ENCODE data around the gene ADAMTS14.

DNA sequence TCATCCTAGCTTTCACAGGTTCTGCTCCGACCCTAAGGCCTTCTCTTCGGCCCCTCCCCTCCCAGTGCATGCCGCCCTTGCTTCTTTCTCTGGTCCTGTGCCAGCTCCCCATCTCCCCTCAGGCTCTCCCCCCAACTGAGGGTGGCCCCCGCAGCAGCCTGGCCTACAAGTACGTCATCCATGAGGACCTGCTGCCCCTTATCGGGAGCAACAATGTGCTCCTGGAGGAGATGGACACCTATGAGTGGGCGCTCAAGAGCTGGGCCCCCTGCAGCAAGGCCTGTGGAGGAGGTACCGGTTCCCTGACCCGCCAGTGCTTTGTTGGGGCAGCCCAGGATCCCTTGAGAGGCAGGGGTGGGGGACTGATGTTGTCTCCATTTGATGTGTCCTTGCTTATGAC lies 79.0 kb downstream of the ADAMTS14 start:
- TF ChIP-seq EZH2phosphoT487 (IDR thresholded peaks at IDR 0.05; ENCODE audit: low read length) (no peak), EZH2 (optimal IDR thresholded peaks at IDR 0.05; ENCODE audit: low read depth, low read length) (no peak)
- TF ChIP-seq, protein P1, sequence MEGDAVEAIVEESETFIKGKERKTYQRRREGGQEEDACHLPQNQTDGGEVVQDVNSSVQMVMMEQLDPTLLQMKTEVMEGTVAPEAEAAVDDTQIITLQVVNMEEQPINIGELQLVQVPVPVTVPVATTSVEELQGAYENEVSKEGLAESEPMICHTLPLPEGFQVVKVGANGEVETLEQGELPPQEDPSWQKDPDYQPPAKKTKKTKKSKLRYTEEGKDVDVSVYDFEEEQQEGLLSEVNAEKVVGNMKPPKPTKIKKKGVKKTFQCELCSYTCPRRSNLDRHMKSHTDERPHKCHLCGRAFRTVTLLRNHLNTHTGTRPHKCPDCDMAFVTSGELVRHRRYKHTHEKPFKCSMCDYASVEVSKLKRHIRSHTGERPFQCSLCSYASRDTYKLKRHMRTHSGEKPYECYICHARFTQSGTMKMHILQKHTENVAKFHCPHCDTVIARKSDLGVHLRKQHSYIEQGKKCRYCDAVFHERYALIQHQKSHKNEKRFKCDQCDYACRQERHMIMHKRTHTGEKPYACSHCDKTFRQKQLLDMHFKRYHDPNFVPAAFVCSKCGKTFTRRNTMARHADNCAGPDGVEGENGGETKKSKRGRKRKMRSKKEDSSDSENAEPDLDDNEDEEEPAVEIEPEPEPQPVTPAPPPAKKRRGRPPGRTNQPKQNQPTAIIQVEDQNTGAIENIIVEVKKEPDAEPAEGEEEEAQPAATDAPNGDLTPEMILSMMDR (IDR thresholded peaks at IDR 0.05; ENCODE audit: low read length): no peak
